Memory B cell (primary cell): ENCODE data around the gene CAPRIN2.
A peak's percentile ranks its signal among the peaks of the same experiment; 100 is the strongest.

Source experiments
- ATAC-seq: fragments of 150-1000 bp; cut with Tn5 transposase; 2 replicates; pipeline ENCODE4 v1.10.0; 2021; ENCODE audit warnings: low read depth, mild to moderate bottlenecking, moderate library complexity
- DNase-seq, 2 donors: peaks; one replicate each; pipeline ENCODE4 v3.0.0; 2022; ENCODE audit warnings: low spot score in 2 of 2
- H3K27ac Mint-ChIP-seq: one replicate; pipeline ENCODE4 v1.8.0; 2022; ENCODE audit warnings: mild to moderate bottlenecking, moderate library complexity, mixed read lengths
- H3K27me3 Mint-ChIP-seq: one replicate; pipeline ENCODE4 v1.8.0; 2022; ENCODE audit warnings: mixed read lengths
- H3K36me3 Mint-ChIP-seq: one replicate; pipeline ENCODE4 v1.8.0; 2022; ENCODE audit warnings: mild to moderate bottlenecking, mixed read lengths
- H3K4me1 Mint-ChIP-seq: one replicate; pipeline ENCODE4 v1.8.0; 2022; ENCODE audit warnings: mixed read lengths
- H3K4me3 Mint-ChIP-seq: one replicate; pipeline ENCODE4 v1.8.0; 2022; ENCODE audit warnings: mild to moderate bottlenecking, moderate library complexity, mixed read lengths
- H3K9me3 Mint-ChIP-seq: one replicate; pipeline ENCODE4 v1.8.0; 2022; ENCODE audit warnings: mixed read lengths

Gene CAPRIN2

GRCh38 chr12:30753233-30753632 is 1.5 kb downstream of the CAPRIN2 start:
- DNase-seq (peak in 1 of 2 donors; percentile 3), ATAC-seq (no peak)
- Mint-ChIP-seq H3K4me1 (peaks cover 27% of the 10 kb centered on the region), H3K4me3 (peak overlapping the region; percentile 93), H3K27me3 (no peaks in the 10 kb centered on the region), H3K9me3 (no peaks in the 10 kb centered on the region), H3K27ac (peak overlapping the region; percentile 85), H3K36me3 (peaks cover 5% of the 10 kb centered on the region)

- H3K4me1 Mint-ChIP-seq = peaks cover 27% of the 10 kb centered on the region
- H3K36me3 Mint-ChIP-seq = peaks cover 8% of the 10 kb centered on the region
- ATAC-seq = no peak
- DNase-seq = no peak
- no peaks in the 10 kb centered on the region for H3K9me3 Mint-ChIP-seq
- no peaks in the 10 kb centered on the region for H3K27me3 Mint-ChIP-seq
- no peak overlapping the region for H3K4me3 Mint-ChIP-seq
- no peak overlapping the region for H3K27ac Mint-ChIP-seq
Observed at GRCh38 chr12:30752255-30752654, 2.5 kb downstream of the CAPRIN2 start.

- no peaks in the 10 kb centered on the region for H3K9me3 Mint-ChIP-seq
- peaks cover 16% of the 10 kb centered on the region for H3K4me1 Mint-ChIP-seq
- DNase-seq = no peak
- ATAC-seq = no peak
- peaks cover 17% of the 10 kb centered on the region for H3K36me3 Mint-ChIP-seq
- no peaks in the 10 kb centered on the region for H3K27me3 Mint-ChIP-seq
- no peak overlapping the region for H3K27ac Mint-ChIP-seq
- H3K4me3 Mint-ChIP-seq = no peak overlapping the region
Observed at GRCh38 chr12:30748147-30748546, 6.6 kb downstream of the CAPRIN2 start.

- peaks cover 14% of the 10 kb centered on the region for H3K4me1 Mint-ChIP-seq
- ATAC-seq = no peak
- H3K27ac Mint-ChIP-seq = no peak overlapping the region
- H3K9me3 Mint-ChIP-seq = no peaks in the 10 kb centered on the region
- H3K27me3 Mint-ChIP-seq = no peaks in the 10 kb centered on the region
- DNase-seq = no peak
- H3K36me3 Mint-ChIP-seq = peaks cover 17% of the 10 kb centered on the region
- H3K4me3 Mint-ChIP-seq = no peak overlapping the region
Observed at GRCh38 chr12:30746190-30746589, 8.6 kb downstream of the CAPRIN2 start.

GRCh38 chr12:30744321-30744720 is 10.4 kb downstream of the CAPRIN2 start:
- peaks cover 18% of the 10 kb centered on the region for H3K36me3 Mint-ChIP-seq
- no peak overlapping the region for H3K4me3 Mint-ChIP-seq
- DNase-seq (no peak), ATAC-seq (no peak)
- no peaks in the 10 kb centered on the region for H3K9me3 Mint-ChIP-seq
- no peaks in the 10 kb centered on the region for H3K27me3 Mint-ChIP-seq
- no peak overlapping the region for H3K27ac Mint-ChIP-seq
- H3K4me1 Mint-ChIP-seq = peaks cover 12% of the 10 kb centered on the region

GRCh38 chr12:30740274-30740673 is 14.5 kb downstream of the CAPRIN2 start:
- H3K36me3 Mint-ChIP-seq = peaks cover 11% of the 10 kb centered on the region
- no peaks in the 10 kb centered on the region for H3K27me3 Mint-ChIP-seq
- no peak for DNase-seq
- peaks cover 2% of the 10 kb centered on the region for H3K4me1 Mint-ChIP-seq
- H3K27ac Mint-ChIP-seq = no peak overlapping the region
- ATAC-seq = no peak
- no peaks in the 10 kb centered on the region for H3K9me3 Mint-ChIP-seq
- H3K4me3 Mint-ChIP-seq = no peak overlapping the region

GRCh38 chr12:30739020-30739419 is 15.7 kb downstream of the CAPRIN2 start:
- Mint-ChIP-seq H3K36me3 (peaks cover 19% of the 10 kb centered on the region), H3K4me1 (peaks cover 5% of the 10 kb centered on the region), H3K4me3 (no peak overlapping the region), H3K9me3 (no peaks in the 10 kb centered on the region), H3K27me3 (no peaks in the 10 kb centered on the region), H3K27ac (no peak overlapping the region)
- DNase-seq = no peak
- no peak for ATAC-seq

GRCh38 chr12:30732954-30733637 is 21.7 kb downstream of the CAPRIN2 start:
- Mint-ChIP-seq H3K4me3 (no peak overlapping the region), H3K27ac (no peak overlapping the region), H3K27me3 (no peaks in the 10 kb centered on the region), H3K36me3 (peaks cover 32% of the 10 kb centered on the region), H3K9me3 (no peaks in the 10 kb centered on the region), H3K4me1 (peaks cover 5% of the 10 kb centered on the region)
- no peak for ATAC-seq
- no peak for DNase-seq

GRCh38 chr12:30730011-30730410 is 24.7 kb downstream of the CAPRIN2 start:
- Mint-ChIP-seq H3K27me3 (no peaks in the 10 kb centered on the region), H3K4me1 (peaks cover 5% of the 10 kb centered on the region), H3K27ac (no peak overlapping the region), H3K4me3 (no peak overlapping the region), H3K36me3 (peaks cover 32% of the 10 kb centered on the region), H3K9me3 (no peaks in the 10 kb centered on the region)
- ATAC-seq = no peak
- DNase-seq = no peak

- Mint-ChIP-seq H3K4me1 (peaks cover 3% of the 10 kb centered on the region), H3K36me3 (peaks cover 29% of the 10 kb centered on the region), H3K4me3 (no peak overlapping the region), H3K9me3 (no peaks in the 10 kb centered on the region), H3K27ac (no peak overlapping the region), H3K27me3 (no peaks in the 10 kb centered on the region)
- ATAC-seq (no peak), DNase-seq (no peak)
Observed at GRCh38 chr12:30729547-30729946, 25.2 kb downstream of the CAPRIN2 start.

- Mint-ChIP-seq H3K4me1 (peaks cover 3% of the 10 kb centered on the region), H3K9me3 (no peaks in the 10 kb centered on the region), H3K4me3 (no peak overlapping the region), H3K27ac (no peak overlapping the region), H3K27me3 (no peaks in the 10 kb centered on the region), H3K36me3 (peaks cover 35% of the 10 kb centered on the region)
- ATAC-seq (no peak), DNase-seq (no peak)
Observed at GRCh38 chr12:30726647-30727046, 28.1 kb downstream of the CAPRIN2 start.

- DNase-seq (no peak), ATAC-seq (no peak)
- H3K27ac Mint-ChIP-seq = no peak overlapping the region
- H3K4me3 Mint-ChIP-seq = no peak overlapping the region
- peaks cover 3% of the 10 kb centered on the region for H3K4me1 Mint-ChIP-seq
- H3K36me3 Mint-ChIP-seq = peaks cover 38% of the 10 kb centered on the region
- no peaks in the 10 kb centered on the region for H3K9me3 Mint-ChIP-seq
- no peaks in the 10 kb centered on the region for H3K27me3 Mint-ChIP-seq
Observed at GRCh38 chr12:30725739-30726138, 29.0 kb downstream of the CAPRIN2 start.

GRCh38 chr12:30719060-30719459 is 35.7 kb downstream of the CAPRIN2 start:
- no peak overlapping the region for H3K27ac Mint-ChIP-seq

GRCh38 chr12:30707613-30708342 is 47.0 kb downstream of the CAPRIN2 start:
- Mint-ChIP-seq H3K27me3 (no peaks in the 10 kb centered on the region), H3K9me3 (no peaks in the 10 kb centered on the region), H3K4me1 (no peaks in the 10 kb centered on the region), H3K36me3 (peaks cover 11% of the 10 kb centered on the region), H3K4me3 (no peak overlapping the region), H3K27ac (no peak overlapping the region)
- DNase-seq (no peak), ATAC-seq (no peak)

More at GRCh38 chr12:30719060-30719459, 35.7 kb downstream of the CAPRIN2 start:
- no peak overlapping the region for H3K4me3 Mint-ChIP-seq
- DNase-seq (no peak), ATAC-seq (no peak)
- peaks cover 39% of the 10 kb centered on the region for H3K36me3 Mint-ChIP-seq
- no peaks in the 10 kb centered on the region for H3K27me3 Mint-ChIP-seq
- no peaks in the 10 kb centered on the region for H3K4me1 Mint-ChIP-seq
- H3K9me3 Mint-ChIP-seq = no peaks in the 10 kb centered on the region

GRCh38 chr12:30706476-30706875 is 48.3 kb downstream of the CAPRIN2 start:
- no peak for DNase-seq
- no peaks in the 10 kb centered on the region for H3K4me1 Mint-ChIP-seq
- H3K4me3 Mint-ChIP-seq = no peak overlapping the region
- no peaks in the 10 kb centered on the region for H3K9me3 Mint-ChIP-seq
- no peak overlapping the region for H3K27ac Mint-ChIP-seq
- ATAC-seq = no peak
- no peaks in the 10 kb centered on the region for H3K27me3 Mint-ChIP-seq
- H3K36me3 Mint-ChIP-seq = peaks cover 8% of the 10 kb centered on the region
